ENCODE results near the gene CUBN.
A peak's percentile ranks its signal among the peaks of the same experiment; 100 is the strongest.

CUBN gene

GRCh38 chr10:16811765-16812164 is 317.8 kb downstream of the CUBN start:
- no peak for DNase-seq

DNA sequence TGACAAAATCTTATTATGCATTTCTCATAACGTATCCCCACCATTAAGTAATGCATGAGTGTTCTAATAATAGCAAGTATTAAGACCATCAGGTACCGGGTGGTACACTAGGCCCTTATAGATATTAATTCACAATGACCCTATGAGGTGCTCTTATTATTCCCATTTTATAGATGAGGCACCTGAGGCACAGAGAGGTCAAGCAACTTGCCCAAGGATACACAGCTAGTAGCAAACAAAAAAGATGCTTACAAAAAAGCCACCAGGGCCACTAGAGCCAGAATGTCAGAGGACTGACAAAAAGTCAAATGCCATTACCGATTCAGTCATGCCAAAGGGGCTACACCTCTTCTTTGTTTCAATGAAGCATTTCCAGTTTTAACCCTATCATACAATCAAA is 318.3 kb downstream of the CUBN start:
- no peak for DNase-seq

- DNase-seq: no peak
Observed at GRCh38 chr10:16809074-16809718, 320.4 kb downstream of the CUBN start.

DNA sequence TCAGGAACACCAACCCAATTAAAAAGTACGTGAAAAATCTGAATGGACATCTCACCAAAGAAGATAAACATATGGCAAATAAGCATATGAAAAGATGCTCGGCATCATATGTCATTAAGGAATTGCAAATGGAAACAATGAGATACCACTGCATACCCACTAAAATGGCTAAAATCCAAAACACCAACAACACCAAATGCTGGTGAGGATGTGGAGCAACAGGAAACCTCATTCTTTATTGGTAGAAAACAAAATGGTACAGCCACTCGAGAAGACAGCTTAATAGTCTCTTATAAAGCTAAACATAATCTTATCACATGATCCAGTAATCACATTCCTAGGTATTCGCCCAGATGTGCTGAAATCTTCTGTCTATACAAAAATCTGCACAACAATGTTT is 325.5 kb downstream of the CUBN start:
- DNase-seq: no peak

- no peak for DNase-seq
Observed at GRCh38 chr10:16803464-16803863, 326.1 kb downstream of the CUBN start.

GRCh38 chr10:16799621-16800020 is 330.0 kb downstream of the CUBN start:
- no peak for DNase-seq

- no peak for DNase-seq
Observed at GRCh38 chr10:16798571-16798970, 331.0 kb downstream of the CUBN start.

GRCh38 chr10:16795410-16796073 is 334.1 kb downstream of the CUBN start:
- DNase-seq: no peak

DNA sequence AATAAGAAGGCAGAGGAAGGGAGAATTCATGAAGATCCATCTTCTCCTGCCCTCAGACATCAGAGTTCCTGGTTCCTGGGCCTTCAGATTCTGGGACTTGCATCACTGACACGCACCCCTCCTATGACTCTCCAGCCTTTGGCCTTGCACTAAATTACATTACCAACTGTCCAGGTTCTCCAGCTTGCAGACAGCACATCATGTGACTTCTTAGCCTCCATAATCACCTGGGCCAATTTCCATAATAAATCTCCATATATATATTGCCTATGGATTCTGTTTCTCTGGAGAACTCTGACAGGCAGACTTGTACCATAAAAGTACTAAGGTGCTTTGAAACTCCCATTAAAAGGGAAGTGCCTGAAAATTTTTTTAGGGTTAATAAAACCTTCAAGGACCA is 335.6 kb downstream of the CUBN start:
- no peak for DNase-seq

GRCh38 chr10:16792675-16793074 is 336.9 kb downstream of the CUBN start:
- DNase-seq: no peak

GRCh38 chr10:16789765-16790164 is 339.8 kb downstream of the CUBN start:
- no peak for DNase-seq

GRCh38 chr10:16789261-16789660 is 340.4 kb downstream of the CUBN start:
- DNase-seq: no peak

- DNase-seq: no peak
Observed at GRCh38 chr10:16788778-16789177, 340.8 kb downstream of the CUBN start.

- DNase-seq: no peak
Observed at GRCh38 chr10:16788125-16788524, 341.5 kb downstream of the CUBN start.

GRCh38 chr10:16787361-16787791 is 342.2 kb downstream of the CUBN start:
- no peak for DNase-seq

GRCh38 chr10:16780338-16780880 is 349.2 kb downstream of the CUBN start:
- DNase-seq: no peak

DNA sequence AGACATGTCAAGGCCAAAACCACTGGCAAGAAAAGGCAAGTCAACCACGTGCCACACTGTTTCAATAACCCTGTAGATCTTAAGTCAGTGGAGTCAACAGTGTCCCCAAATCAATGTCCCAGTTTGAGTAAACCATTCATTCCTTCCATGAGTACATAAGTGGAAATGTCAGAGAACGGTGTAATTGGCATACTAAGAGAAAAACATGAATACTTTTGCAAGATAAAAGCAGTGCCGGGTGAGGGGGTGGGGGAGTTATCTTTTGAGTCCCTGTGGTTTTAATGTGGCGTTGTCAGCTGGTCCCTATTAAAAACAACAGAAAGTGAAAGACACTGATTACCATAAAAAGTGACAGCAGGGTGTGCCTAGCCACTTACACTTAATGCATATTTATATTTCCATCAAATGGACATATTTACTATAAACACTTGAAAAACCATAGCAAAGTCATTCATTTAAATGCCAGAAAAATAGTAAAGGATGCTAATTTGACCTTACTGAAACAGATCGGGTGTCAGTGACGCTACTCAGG is 350.2 kb downstream of the CUBN start:
- no peak for DNase-seq

DNA sequence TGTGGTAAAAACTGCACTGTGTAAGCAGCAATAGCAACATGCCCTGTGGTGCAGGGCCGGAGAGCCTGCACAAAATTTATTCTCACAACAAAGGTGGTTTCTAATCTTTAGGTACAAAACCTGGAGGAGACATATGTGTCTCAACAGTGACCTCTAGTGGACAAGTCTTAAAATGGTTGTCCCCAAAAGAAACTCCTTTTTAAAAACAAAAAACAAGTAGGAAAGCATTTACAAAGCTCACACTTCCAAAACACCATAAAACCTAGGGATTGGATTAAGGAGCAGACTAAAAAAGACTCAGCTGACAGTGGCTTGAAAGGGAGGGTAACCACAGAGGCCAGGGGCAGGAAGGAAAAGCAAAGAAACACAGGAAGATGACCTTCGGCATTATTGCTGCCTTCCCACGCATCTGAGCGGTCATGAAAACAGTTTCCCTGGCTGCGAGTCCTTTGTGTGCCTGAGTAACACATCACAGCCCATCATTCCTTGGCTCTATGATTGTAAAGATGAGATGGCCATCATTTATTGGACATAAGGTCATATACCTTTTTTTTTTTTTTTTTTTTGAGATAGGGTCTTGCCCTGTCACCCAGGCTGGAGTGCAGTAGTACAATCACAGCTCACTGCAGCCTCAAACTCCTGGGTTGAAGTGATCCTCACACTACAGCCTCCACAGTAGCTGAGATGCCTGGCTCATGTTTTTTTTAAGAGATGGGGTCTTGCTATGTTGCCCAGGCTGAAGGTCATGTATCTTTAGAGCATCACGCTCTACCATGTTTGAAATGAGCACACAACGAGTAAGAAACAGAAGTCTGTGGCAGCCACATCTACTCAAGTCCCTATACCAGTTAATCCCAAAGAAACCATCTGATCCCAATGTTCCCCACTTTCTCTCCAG is 351.9 kb downstream of the CUBN start:
- DNase-seq: peak; percentile 34

DNA sequence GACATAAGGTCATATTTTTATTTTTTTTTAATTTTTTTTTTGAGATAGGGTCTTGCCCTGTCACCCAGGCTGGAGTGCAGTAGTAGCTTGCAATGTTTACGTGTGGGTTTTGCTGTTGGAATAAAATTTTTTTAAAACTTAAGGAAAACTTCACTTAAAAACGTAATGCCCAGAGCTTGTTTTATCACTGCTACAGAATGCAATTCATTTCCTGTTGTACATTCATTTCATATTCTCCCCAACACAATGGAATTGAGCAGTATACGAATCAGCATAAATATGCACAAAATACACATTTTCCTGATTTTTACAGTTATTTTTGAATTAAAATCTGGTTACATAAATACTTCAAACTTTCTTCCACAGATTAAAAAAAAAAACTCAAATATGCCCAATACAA is 352.7 kb downstream of the CUBN start:
- DNase-seq: no peak

Measured in NCI-H1105 (cell line).